ENCODE measurements around the gene HOXC5.

DNA sequence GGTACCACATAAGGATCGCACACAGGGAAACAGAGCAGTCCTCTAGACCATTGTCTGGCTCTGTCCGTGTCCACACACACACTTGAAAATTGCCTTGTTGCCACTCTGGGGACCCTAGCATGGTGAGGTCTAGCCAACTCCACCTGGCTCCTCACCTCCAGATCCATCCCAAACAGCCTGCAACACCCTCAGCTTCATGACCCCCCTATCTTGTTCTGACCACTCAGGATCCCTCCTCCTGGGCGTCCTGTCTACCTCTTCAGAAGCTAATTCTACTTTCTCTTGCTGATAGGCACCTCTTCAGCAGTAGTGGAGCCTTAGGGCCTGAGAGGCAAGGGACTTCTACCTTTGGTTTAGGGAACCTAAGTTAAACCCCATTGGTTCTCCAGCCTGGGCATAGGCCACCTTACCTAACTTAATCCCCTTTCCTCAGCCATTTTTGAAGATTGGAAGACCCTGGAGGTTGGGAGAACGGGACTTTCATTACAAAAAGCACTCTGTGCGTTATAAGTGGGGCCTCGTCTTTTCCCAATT is 697 bp upstream of the HOXC5 start:
- no peak for TF ChIP-seq POLR2A (IDR thresholded peaks at IDR 0.05)
- TF ChIP-seq, protein P1, sequence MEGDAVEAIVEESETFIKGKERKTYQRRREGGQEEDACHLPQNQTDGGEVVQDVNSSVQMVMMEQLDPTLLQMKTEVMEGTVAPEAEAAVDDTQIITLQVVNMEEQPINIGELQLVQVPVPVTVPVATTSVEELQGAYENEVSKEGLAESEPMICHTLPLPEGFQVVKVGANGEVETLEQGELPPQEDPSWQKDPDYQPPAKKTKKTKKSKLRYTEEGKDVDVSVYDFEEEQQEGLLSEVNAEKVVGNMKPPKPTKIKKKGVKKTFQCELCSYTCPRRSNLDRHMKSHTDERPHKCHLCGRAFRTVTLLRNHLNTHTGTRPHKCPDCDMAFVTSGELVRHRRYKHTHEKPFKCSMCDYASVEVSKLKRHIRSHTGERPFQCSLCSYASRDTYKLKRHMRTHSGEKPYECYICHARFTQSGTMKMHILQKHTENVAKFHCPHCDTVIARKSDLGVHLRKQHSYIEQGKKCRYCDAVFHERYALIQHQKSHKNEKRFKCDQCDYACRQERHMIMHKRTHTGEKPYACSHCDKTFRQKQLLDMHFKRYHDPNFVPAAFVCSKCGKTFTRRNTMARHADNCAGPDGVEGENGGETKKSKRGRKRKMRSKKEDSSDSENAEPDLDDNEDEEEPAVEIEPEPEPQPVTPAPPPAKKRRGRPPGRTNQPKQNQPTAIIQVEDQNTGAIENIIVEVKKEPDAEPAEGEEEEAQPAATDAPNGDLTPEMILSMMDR (IDR thresholded peaks at IDR 0.05) = no peak
- no peak for TF ChIP-seq POLR2AphosphoS5 (IDR thresholded peaks at IDR 0.05)
- TF ChIP-seq EP300 (IDR thresholded peaks at IDR 0.05) = no peak
